IPS-18a (cell line): ENCODE results near the gene WFS1.

Experiments used
- H3K27ac ChIP-seq: one replicate; pipeline ENCODE4 v1.5.1; 2013; ENCODE audit warnings: low read length
- H3K27me3 ChIP-seq: one replicate; pipeline ENCODE4 v1.6.1; 2013; ENCODE audit warnings: mild to moderate bottlenecking, low read length; ENCODE audit not compliant: control insufficient read depth, insufficient read depth
- H3K36me3 ChIP-seq: one replicate; pipeline ENCODE4 v1.6.1; 2013; ENCODE audit warnings: low read depth, low read length; ENCODE audit not compliant: control insufficient read depth
- H3K4me1 ChIP-seq: one replicate; pipeline ENCODE4 v1.6.1; 2013; ENCODE audit warnings: low read depth, low read length; ENCODE audit not compliant: control insufficient read depth
- H3K4me3 ChIP-seq: one replicate; pipeline ENCODE4 v1.5.1; 2013; ENCODE audit warnings: low read length
- H3K9ac ChIP-seq: one replicate; pipeline ENCODE4 v1.6.1; 2013; ENCODE audit warnings: mild to moderate bottlenecking, low read length, moderate library complexity
- H3K9me3 ChIP-seq: one replicate; pipeline ENCODE4 v1.6.1; 2013; ENCODE audit warnings: low read depth, low read length; ENCODE audit not compliant: control insufficient read depth

The WFS1 gene

DNA sequence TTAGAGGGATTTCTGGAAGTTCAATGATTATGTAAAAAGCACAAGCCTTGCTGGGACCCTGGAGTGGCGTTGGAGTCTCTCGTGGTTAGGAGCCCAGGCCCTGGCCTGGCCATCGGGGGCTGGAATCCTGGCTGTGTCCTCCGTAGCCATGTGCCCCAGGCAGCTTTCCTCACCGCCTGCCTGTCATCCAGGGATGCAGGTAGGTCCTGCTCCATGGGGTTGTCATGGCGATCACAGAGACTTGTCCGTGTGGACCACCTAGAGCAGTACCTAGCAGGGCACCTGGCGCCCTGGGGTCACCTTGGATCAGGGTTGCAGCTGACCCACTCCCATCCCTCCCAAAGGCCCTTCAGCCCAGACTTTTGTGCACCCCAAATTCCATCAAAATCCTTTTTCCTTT is 30.2 kb upstream of the WFS1 start:
- Histone ChIP-seq H3K27ac (no peak overlapping the region), H3K4me1 (no peaks in the 10 kb centered on the region), H3K36me3 (no peaks in the 10 kb centered on the region), H3K4me3 (no peak overlapping the region), H3K27me3 (peaks cover under 1% of the 10 kb centered on the region), H3K9me3 (no peaks in the 10 kb centered on the region), H3K9ac (no peak overlapping the region)

DNA sequence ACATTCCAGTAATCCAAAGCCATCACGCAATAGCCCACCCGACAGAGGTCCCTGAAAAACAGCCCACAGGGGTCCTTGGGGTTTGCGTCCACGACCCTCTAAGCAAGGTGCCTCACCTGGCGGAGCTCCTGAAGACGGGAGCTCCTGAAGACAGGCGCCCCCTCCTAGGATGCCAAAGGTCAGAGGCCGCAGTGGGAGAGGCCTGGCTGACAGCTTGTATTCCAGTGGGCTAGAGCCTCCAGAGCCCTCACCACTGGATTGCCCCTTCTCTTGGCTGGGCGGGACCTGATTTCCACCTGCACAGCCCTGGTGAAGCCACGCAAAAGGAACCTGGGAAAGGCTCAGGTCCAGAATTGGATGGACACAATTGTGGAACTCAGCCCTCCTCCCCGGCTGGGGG is 29.7 kb upstream of the WFS1 start:
- Histone ChIP-seq H3K27ac (no peak overlapping the region), H3K4me1 (no peaks in the 10 kb centered on the region), H3K9me3 (no peaks in the 10 kb centered on the region), H3K36me3 (no peaks in the 10 kb centered on the region), H3K9ac (no peak overlapping the region), H3K4me3 (no peak overlapping the region), H3K27me3 (peaks cover 5% of the 10 kb centered on the region)

DNA sequence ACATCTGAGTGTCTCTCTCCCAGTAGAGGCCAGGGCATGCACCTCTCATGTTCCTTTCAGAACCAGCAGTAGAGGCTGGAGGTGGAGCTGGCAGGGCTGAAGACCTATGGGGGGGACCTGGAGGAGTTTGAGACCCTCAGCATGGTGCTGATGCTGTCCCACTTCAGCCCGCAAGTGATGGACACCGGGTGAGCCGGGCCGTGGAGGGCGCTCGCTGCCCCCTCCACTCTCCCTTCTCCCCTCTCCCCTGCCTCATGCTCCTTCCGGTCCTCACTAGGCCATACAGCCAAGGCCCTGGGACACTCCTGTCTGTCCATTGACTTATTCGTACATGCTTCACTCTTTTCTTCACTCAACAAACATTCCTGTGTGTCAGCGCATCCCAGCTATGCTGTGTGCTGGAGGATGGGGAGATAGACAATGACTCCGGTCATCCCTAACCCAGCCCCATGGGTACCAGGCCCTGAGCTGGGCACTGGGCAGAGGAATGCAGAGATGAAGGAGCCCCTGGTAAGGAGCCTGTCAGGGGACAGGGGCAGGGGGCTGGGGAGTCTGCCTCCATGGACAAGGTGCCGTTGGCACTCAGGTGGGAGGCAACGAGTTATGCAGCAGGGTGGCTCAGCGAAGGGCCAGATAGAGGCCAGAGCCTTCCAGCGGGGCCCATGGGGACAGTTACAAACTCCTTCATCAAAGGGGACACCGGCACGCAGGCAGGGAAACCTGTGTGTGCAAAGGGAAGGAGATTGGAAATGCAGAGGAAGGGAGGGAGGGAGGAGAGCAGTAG is 28.4 kb upstream of the WFS1 start:
- Histone ChIP-seq H3K4me1 (no peaks in the 10 kb centered on the region), H3K9me3 (no peaks in the 10 kb centered on the region), H3K36me3 (no peaks in the 10 kb centered on the region), H3K27me3 (peaks cover 6% of the 10 kb centered on the region), H3K9ac (no peak overlapping the region), H3K27ac (no peak overlapping the region), H3K4me3 (no peak overlapping the region)

DNA sequence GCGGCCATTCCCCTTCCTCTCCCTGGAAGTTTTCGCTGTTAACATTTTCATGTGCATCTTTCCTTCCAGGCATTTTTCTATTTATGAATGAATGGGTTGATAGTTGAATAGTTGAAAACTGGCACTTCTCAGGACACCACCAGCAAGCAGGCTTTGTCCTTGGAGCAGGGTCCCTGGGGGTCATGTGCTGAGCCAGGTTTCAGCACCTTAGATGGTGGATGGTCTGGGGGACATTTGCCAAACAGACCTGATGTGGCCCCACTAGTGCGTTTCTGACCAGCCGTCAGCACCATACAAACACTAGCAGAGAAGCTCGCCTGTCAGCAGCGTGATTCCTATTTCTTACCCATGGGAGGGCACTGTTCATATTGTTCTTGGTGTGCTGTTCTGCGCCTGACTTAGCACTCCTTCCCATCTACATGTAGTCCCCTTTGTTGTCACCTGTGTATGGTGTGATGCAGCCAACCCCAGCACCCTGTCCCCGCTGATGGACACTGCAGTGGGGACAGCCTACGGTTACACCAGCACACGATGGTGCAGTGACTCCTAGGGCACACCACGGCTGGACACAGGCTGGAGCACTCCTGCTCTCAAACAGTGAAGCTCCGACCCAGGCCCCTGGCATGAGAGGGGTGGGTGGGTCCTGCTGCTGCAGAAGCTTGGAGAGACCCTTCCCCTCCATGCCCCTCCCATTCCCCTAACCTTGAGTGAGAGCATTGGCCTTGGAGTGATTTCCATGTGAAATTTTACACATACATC is 27.2 kb upstream of the WFS1 start:
- Histone ChIP-seq H3K4me3 (no peak overlapping the region), H3K4me1 (no peaks in the 10 kb centered on the region)

DNA sequence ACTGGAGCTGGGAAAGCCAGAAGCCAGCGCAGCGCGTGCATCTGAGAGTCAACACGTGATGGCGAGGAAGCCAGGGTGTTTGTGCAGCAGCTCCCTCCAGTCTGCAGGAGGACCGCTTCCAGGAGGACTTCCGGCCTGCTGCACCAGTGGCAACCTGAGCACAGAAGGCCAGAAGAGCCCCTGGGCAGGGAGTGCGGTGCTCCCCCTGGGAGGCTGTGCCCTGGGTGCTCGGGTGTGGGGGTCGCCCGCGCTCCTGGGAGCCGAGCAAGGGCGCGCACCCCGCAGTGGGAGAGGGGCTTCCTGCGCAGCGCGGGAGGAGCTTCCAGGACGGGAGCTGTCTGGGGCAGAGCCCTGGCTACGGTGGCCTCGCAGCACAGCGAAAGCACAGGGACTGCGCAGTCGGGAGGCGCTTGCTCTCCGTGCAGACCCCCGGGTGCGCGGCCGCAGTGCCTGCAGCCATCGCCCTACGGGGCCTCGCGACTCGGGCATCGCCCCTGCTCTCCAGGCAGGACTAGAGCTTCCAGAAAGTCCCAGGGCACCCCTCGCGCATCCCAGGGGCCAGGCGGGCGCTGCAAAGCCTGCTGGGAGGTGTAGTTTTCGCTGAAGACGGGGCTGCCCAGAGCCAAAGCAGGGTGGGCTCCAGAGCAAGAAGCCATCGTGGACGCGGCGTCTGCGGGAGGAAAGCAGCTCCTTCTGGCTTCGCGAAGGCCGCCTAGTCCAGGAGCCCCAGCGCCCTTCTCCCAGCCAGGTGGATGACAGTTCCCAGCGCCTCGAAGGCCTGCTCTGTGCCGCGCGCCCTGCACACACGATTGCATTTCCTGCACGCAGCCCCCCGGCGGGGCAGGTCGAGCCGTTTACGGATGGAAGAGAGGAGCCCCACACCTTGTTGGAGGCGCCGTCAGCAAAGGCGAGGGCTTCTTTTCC is 24.1 kb upstream of the WFS1 start:
- H3K4me3 ChIP-seq = peak overlapping the region; percentile 46
- H3K27ac ChIP-seq = no peak overlapping the region
- H3K9ac ChIP-seq = no peak overlapping the region
- no peaks in the 10 kb centered on the region for H3K9me3 ChIP-seq
- peaks cover 11% of the 10 kb centered on the region for H3K4me1 ChIP-seq
- H3K36me3 ChIP-seq = no peaks in the 10 kb centered on the region
- H3K27me3 ChIP-seq = peaks cover 6% of the 10 kb centered on the region

More for the DNA sequence above, 27.2 kb upstream of the WFS1 start:
- Histone ChIP-seq H3K27me3 (peaks cover 6% of the 10 kb centered on the region), H3K27ac (no peak overlapping the region), H3K9ac (no peak overlapping the region), H3K36me3 (no peaks in the 10 kb centered on the region), H3K9me3 (no peaks in the 10 kb centered on the region)

DNA sequence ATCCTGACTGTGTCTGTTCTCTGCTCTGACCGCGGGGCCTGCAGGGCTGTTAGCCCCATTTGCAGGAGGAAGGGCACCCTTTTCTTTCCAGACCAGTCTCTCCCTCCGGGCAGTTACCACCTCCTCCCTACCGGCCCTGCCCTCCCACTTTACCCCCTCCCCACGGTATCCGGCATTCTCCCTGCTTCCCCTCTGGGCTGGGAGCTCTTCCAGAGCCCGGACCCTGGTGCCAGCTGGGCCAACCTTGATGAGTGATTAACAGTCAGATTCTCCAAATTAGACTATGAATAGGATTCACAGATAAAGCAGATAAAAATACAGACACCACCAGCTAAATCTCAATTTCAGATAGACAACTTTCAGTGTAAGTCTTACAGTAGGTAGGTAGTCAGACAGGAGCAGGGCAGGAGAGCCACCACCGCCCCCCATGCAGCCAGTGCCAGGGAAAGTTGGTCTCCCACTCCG is 23.4 kb upstream of the WFS1 start:
- Histone ChIP-seq H3K4me3 (peak overlapping the region; percentile 46), H3K27ac (no peak overlapping the region), H3K9me3 (no peaks in the 10 kb centered on the region), H3K27me3 (peaks cover 6% of the 10 kb centered on the region), H3K36me3 (no peaks in the 10 kb centered on the region), H3K9ac (no peak overlapping the region), H3K4me1 (peaks cover 12% of the 10 kb centered on the region)

DNA sequence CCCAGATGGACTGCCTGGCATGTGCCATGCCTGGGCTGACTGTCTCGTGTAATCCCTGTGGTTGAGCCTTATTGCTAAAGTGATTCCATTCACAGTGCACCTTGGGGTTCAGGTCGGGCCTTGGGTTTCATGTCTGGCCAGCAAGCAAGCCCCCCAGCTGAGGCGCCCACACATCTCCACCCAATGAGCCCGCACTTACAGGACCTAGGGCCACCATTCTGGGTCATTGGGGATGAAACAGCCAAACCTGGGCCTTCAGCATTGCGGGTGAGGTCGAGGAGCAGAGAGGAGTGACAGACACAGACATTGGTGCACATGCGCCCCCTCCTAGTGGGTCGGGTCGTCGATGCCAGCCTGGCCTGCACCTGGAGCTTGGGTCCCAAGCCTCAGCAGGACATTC is 21.3 kb upstream of the WFS1 start:
- Histone ChIP-seq H3K36me3 (no peaks in the 10 kb centered on the region), H3K9ac (no peak overlapping the region), H3K4me3 (no peak overlapping the region), H3K27me3 (peaks cover 6% of the 10 kb centered on the region), H3K27ac (no peak overlapping the region), H3K9me3 (no peaks in the 10 kb centered on the region), H3K4me1 (peaks cover 12% of the 10 kb centered on the region)

DNA sequence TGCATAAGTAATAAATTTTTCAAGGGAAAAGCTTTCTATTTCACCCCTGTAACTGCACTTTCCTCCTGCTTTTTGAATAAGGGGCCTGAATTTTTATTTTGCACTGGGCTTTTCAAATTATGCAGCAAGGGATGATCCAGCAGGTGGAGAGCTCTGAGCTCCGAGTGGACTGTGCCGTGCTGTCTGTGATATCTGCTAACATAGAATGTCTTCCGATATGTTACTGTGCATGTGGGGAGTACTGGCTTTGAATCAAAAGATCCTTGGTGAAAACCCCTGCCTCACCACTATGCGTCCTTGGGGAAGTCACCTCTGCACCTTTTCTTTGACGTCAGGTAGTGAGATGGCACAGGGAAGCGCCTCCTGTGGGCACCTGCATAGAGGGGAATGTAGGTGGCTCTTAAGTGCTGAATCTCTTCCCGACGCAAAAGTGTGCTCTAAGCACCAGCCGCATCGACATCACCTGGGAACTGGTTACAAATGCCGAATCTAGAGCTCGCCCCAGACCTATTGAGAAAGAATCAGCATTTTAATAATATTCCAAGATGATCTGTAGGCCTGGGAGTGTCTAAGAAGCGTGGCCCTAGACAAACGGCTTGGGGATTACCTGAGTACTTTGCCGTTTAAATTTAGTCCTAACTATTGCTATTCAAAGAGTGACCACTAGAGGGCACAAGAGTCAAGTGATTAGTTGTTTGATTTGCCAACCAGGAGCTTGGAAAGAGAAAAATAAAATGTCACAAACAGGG is 19.2 kb upstream of the WFS1 start:
- H3K27ac ChIP-seq = no peak overlapping the region
- no peaks in the 10 kb centered on the region for H3K27me3 ChIP-seq
- H3K9ac ChIP-seq = no peak overlapping the region
- H3K4me3 ChIP-seq = peak overlapping the region; percentile 56
- peaks cover 12% of the 10 kb centered on the region for H3K4me1 ChIP-seq
- H3K9me3 ChIP-seq = no peaks in the 10 kb centered on the region
- no peaks in the 10 kb centered on the region for H3K36me3 ChIP-seq

DNA sequence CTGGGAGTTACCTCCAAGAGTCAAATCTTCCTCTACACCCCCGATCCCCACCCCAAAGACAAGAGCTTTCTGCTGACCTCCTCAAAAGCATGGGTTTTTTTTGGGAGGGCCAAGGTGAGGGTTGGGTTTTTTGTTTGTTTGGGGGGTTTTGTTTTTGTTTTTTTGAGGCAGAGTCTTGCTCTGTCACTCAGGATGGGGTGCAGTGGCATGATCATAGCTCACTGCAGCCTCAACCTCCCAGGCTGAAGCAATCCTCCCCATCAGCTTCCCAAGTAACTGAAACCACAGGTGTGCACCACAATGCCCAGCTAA is 18.7 kb upstream of the WFS1 start:
- no peaks in the 10 kb centered on the region for H3K27me3 ChIP-seq
- H3K9ac ChIP-seq = no peak overlapping the region
- no peak overlapping the region for H3K4me3 ChIP-seq
- no peaks in the 10 kb centered on the region for H3K36me3 ChIP-seq
- H3K9me3 ChIP-seq = no peaks in the 10 kb centered on the region
- no peak overlapping the region for H3K27ac ChIP-seq
- peaks cover 12% of the 10 kb centered on the region for H3K4me1 ChIP-seq

DNA sequence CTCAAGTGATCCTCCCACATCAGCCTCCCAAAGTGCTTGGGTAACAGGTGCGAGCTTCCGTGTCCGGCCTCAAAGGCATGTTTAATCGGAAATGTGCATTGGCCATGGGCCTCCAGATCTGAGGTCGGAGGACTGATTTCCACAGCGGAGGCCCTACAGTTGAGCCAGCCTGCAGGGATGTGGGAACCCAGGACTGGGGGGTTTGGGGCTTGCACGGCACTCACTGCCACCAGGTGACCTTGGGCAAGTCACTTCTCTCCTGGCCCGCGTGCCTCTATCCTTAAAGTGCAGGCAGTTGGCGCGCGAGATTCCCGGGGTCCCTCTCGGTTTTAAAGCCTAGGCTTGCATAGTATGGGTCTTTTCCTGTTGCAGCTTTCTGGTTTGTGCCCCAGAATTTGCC is 18.3 kb upstream of the WFS1 start:
- no peak overlapping the region for H3K4me3 ChIP-seq
- H3K36me3 ChIP-seq = no peaks in the 10 kb centered on the region
- no peak overlapping the region for H3K27ac ChIP-seq
- H3K9ac ChIP-seq = no peak overlapping the region
- H3K27me3 ChIP-seq = no peaks in the 10 kb centered on the region
- H3K4me1 ChIP-seq = peaks cover 12% of the 10 kb centered on the region
- H3K9me3 ChIP-seq = no peaks in the 10 kb centered on the region

DNA sequence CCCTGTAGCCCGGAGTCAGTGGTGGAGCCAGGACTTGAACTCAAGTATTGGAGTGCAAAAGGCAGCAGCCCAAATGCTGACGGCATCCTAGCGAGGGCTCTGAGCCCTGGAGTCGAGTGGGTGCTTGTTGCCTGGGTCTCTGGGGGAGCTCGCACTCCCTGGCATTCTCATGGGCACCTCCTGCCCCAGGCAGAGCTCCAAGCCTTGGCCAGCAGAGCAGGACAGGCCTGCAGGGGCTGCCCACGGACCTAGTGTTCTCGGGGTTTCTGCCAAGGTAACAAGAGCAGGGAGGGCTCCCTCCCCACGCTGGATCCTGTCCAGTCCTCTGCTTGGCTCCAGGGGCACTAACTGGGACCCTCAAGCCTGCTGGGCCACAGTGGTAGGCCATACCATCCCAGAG is 17.6 kb upstream of the WFS1 start:
- Histone ChIP-seq H3K4me1 (peaks cover 12% of the 10 kb centered on the region), H3K4me3 (no peak overlapping the region), H3K27ac (no peak overlapping the region), H3K9me3 (no peaks in the 10 kb centered on the region), H3K27me3 (no peaks in the 10 kb centered on the region), H3K9ac (no peak overlapping the region), H3K36me3 (no peaks in the 10 kb centered on the region)
